ENCODE results near the gene DSG1. TPM values are rescaled to one million over a fixed set of nuclear protein-coding genes. Genes with fewer than 3 reads are reported as not detected.

The DSG1 gene
- total RNA-seq, 4 donors from 2014 or later: not detected

DNA sequence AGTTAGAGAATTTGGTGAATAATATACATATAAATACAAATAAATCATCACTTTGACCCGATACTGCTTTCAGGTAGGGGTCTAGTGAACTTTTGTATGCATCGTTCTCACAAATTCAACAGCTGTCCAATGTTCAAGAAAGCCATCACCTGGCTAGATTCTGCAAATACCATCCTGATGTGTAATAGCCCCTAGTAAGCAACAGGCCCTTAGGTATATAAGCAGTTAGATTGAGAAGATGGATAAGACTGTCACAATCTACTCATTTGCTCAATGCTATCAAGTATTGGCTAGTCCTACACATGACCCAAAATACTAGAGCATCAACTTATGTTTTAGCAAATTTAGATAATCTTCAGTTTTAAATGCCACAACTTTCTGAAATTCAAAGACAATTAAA lies 20.7 kb upstream of the DSG1 start:
- Histone ChIP-seq H3K4me1 (no peaks in the 10 kb centered on the region), H3K27me3 (no peaks in the 10 kb centered on the region), H3K36me3 (no peaks in the 10 kb centered on the region), H3K27ac (replicated peaks in 1 of 4) (no peak overlapping the region), H3K9me3 (peaks cover 0 to 4% (median 2%) of the 10 kb centered on the region in 4 donors), H3K4me3 (no peak overlapping the region)
- intact Hi-C loops (cut with DNase I): no loop called here
- no peak for TF ChIP-seq POLR2A (IDR thresholded peaks at IDR 0.05; ENCODE audit: low read depth)
- no peak for DNase-seq (ENCODE audit: extremely low spot score)
- WGBS: 90% methylated on average over 2 of the region's 2 CpGs

DNA sequence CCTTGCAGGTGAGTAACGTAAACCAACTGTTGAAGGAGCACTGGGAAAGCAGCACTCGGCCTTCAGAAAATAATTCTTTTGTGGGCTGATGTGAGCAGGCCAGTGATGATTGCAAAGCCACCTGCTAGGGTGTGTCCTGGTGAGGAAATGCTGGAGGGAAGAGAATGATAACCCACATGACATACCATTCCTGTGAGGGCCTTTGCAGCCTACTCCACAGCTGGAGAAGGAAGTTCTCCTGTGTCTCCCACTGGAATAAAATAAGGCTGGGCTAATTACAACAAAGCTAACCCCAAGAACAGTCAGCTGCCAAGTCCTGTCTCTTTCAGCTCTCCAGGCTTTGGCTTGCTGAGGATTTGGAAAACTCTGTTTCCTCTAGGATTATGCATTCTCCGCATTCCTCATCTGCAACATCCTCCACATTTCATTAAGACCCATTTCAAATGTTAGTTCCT lies 16.7 kb upstream of the DSG1 start:
- Histone ChIP-seq H3K27ac (replicated peaks in 1 of 4) (no peak overlapping the region), H3K9me3 (no peaks in the 10 kb centered on the region), H3K4me3 (no peak overlapping the region), H3K27me3 (no peaks in the 10 kb centered on the region), H3K36me3 (no peaks in the 10 kb centered on the region), H3K4me1 (no peaks in the 10 kb centered on the region)
- intact Hi-C loops (cut with DNase I): no loop called here
- no peak for TF ChIP-seq POLR2AphosphoS5 (IDR thresholded peaks at IDR 0.05)
- TF ChIP-seq, protein P1, sequence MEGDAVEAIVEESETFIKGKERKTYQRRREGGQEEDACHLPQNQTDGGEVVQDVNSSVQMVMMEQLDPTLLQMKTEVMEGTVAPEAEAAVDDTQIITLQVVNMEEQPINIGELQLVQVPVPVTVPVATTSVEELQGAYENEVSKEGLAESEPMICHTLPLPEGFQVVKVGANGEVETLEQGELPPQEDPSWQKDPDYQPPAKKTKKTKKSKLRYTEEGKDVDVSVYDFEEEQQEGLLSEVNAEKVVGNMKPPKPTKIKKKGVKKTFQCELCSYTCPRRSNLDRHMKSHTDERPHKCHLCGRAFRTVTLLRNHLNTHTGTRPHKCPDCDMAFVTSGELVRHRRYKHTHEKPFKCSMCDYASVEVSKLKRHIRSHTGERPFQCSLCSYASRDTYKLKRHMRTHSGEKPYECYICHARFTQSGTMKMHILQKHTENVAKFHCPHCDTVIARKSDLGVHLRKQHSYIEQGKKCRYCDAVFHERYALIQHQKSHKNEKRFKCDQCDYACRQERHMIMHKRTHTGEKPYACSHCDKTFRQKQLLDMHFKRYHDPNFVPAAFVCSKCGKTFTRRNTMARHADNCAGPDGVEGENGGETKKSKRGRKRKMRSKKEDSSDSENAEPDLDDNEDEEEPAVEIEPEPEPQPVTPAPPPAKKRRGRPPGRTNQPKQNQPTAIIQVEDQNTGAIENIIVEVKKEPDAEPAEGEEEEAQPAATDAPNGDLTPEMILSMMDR (IDR thresholded peaks at IDR 0.05): no peak
- TF ChIP-seq POLR2A (IDR thresholded peaks at IDR 0.05; ENCODE audit: low read depth): no peak
- no peak for TF ChIP-seq EP300 (IDR thresholded peaks at IDR 0.05)
- WGBS: 63% methylated on average over 3 of the region's 3 CpGs
- no peak for DNase-seq (ENCODE audit: extremely low spot score)

DNA sequence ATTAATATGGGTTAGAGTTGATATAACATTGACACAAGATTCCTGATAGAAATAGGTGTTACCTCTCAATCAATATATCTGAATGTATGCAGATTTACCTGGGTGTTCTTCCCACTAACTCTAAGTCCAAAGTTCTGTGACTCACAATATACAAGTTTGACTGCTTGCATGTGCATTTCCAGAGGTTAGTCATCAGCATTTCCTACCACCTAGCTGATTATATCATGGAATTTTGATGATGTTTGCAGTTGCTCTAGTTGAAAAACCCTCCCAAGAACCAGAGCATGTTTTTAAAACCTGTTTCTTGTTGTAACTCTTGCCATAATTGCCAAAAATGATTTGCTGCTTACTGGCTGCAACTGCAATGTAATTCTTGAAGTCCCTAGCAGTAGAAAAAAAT lies 15.0 kb upstream of the DSG1 start:
- TF ChIP-seq EP300 (IDR thresholded peaks at IDR 0.05) (no peak), POLR2AphosphoS5 (IDR thresholded peaks at IDR 0.05) (no peak), POLR2A (IDR thresholded peaks at IDR 0.05; ENCODE audit: low read depth) (no peak)
- TF ChIP-seq, protein P1 (IDR thresholded peaks at IDR 0.05): no peak
- H3K9me3 ChIP-seq: no peaks in the 10 kb centered on the region
- intact Hi-C loops (cut with DNase I): no loop called here
- no peaks in the 10 kb centered on the region for H3K36me3 ChIP-seq
- no peaks in the 10 kb centered on the region for H3K4me1 ChIP-seq
- no peak overlapping the region for H3K27ac ChIP-seq (replicated peaks in 1 of 4)
- no peak overlapping the region for H3K4me3 ChIP-seq
- H3K27me3 ChIP-seq: no peaks in the 10 kb centered on the region
- no peak for DNase-seq (ENCODE audit: extremely low spot score)

DNA sequence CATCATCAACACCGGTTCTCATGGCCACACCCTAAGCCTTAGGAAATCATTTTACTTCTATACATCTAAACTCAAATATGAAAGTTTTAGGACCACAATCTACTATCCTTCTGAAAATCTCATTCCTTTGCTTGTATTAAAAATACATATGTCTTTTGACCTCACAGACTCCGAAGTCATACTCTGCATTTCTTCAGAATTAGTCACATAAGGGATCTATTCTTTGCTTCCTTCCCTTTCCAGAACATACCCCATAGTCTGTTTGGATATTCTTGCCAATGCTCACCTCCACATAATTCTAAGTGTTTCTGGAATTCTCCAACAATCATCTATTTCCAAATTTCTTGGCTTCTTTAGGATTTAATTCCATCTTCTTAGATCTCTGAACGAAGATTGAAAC lies 14.2 kb upstream of the DSG1 start:
- TF ChIP-seq POLR2A (IDR thresholded peaks at IDR 0.05; ENCODE audit: low read depth): no peak
- TF ChIP-seq POLR2AphosphoS5 (IDR thresholded peaks at IDR 0.05): no peak
- no peak for TF ChIP-seq EP300 (IDR thresholded peaks at IDR 0.05)
- TF ChIP-seq, protein P1 (IDR thresholded peaks at IDR 0.05): no peak
- no peaks in the 10 kb centered on the region for H3K4me1 ChIP-seq
- H3K36me3 ChIP-seq: no peaks in the 10 kb centered on the region
- DNase-seq (ENCODE audit: extremely low spot score): no peak
- 82% methylated on average over 3 of the region's 3 CpGs for WGBS
- no peak overlapping the region for H3K27ac ChIP-seq (replicated peaks in 1 of 4)
- no peaks in the 10 kb centered on the region for H3K9me3 ChIP-seq
- no peak overlapping the region for H3K4me3 ChIP-seq
- intact Hi-C loops (cut with DNase I): no loop called here
- no peaks in the 10 kb centered on the region for H3K27me3 ChIP-seq

DNA sequence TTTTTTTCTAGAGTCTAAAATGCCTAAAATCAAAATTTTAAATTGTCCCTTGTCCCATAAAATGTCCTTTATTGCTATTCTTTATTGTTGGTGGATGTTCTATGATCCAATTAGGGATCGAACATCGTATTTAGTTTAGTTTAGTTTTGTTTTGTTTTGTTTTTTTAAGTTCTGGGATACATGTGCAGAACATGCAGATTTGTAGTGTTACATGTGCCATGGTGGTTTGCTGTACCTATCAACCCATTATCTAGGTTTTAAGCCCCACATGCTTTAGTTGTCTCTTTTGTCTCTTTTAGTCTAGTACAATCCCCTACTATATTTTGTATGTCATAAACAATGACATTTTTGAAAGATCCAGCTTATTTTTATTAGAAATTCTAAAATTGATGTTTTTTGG lies 8.8 kb upstream of the DSG1 start:
- WGBS: 97% methylated on average over 2 of the region's 2 CpGs
- H3K27ac ChIP-seq (replicated peaks in 1 of 4): no peak overlapping the region
- no peaks in the 10 kb centered on the region for H3K9me3 ChIP-seq
- TF ChIP-seq, protein P1 (IDR thresholded peaks at IDR 0.05): no peak
- TF ChIP-seq POLR2A (IDR thresholded peaks at IDR 0.05; ENCODE audit: low read depth) (no peak), POLR2AphosphoS5 (IDR thresholded peaks at IDR 0.05) (no peak), EP300 (IDR thresholded peaks at IDR 0.05) (no peak)
- H3K4me1 ChIP-seq: no peaks in the 10 kb centered on the region
- H3K27me3 ChIP-seq: peaks cover 0 to 3% (median 0%) of the 10 kb centered on the region in 4 donors
- no peaks in the 10 kb centered on the region for H3K36me3 ChIP-seq
- intact Hi-C loops (cut with DNase I): no loop called here
- H3K4me3 ChIP-seq: no peak overlapping the region
- DNase-seq (ENCODE audit: extremely low spot score): no peak

Data from esophagus muscularis mucosa (tissue), 4 donors.